Tracheal epithelial cell (primary cell): ENCODE results near the gene NXPE2. TPM values are rescaled to one million over a fixed set of nuclear protein-coding genes. Genes with fewer than 3 reads are reported as not detected.

ENCODE experiments used
- total RNA-seq: library from RNA; depleted of rRNA; stranded (reverse); fragments of >200 nt; gene quantifications from 2 replicates; pipeline ENCODE4 v1.2.1, GENCODE V29; 2014

NXPE2 gene
- not detected in 2 replicates for total RNA-seq

DNA sequence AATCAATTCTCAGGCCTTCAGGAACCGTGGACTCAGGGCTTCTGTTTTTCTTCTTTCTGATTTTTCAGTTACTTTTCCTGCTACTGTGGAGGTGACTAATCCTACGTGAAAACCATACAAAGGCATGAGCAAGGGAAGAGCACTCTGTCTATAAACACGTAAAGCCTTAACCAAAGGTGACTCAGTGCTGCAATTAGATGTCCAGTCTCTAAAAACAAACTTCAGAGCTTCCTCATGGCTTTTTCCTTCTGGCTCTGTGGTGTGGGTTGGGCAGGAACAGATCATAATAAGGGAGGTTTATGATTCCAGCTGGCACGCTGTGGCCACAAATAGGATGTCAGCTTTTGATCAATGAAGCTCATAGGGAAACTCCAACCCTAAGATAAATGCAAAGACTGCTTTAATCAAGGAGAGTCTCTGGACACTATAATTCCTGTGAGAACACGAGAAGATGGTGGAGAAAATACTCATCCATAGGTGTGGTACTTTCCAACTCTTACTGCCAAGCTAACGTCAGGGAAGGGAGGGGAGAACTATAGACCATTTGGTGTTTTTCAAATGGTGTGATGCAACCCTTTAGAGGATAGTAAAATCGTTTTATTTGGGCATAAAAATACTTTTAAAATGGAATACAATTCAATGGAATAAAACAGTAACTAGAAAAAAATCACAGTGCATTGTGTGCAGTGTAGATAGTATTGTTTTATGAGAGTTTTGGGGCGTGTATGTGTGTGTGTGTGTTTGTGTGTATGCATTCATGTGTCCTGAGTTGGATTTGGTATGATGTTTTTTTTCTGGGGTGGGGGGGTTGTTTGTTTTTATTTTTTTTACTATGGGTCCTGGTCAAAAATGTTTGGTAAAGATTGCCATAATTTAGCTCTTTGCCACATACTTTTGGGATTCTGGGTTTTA, at the start of gene NXPE2:
Gene NXPE2, plus strand, starts transcription at position 403 of the 912 bp plus-strand sequence. Its CDS starts 49 bp downstream, at position 452.

Other genes starting within 250 kb of the NXPE2 start
- 73.5 and 162 TPM in 2 replicates for gene REXO2, start 239.1 kb upstream of the NXPE2 start, total RNA-seq
- not detected in 2 replicates for gene NXPE1, start 118.6 kb upstream of the NXPE2 start, total RNA-seq
- not detected in 2 replicates for gene NXPE4, start 82.7 kb upstream of the NXPE2 start, total RNA-seq